NAMALWA (cell line): Measurements from ENCODE around the gene WIPI1.
"Not testable (repeated sequence)": the region's sequence is repeated elsewhere in the genome, so short reads cannot be mapped to it uniquely, and the experiment has no call there.

Experiments
- DNase-seq: peaks from one replicate; pipeline ENCODE4 v3.0.0-alpha.2; 2015; ENCODE audit warnings: low spot score

Gene WIPI1

DNA sequence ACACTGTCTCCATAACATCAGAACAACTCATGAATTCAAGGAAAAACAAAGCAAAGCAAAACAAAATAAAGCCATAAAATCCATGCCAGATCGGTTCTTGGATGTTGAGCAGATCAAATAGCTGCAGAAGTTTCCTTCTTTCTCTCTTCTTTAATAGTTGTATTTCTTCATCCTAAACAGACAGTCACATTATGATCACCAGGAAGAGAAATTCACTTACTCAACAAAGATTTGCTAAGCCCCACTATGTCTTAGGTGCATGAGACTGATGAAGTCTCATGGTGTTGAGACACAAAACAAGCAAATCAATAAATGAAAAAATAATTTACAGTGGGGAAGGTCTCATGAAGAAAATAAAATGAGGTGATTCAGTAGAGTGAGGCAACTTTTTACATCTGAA lies 72.8 kb downstream of the WIPI1 start:
- DNase-seq, result no peak

DNA sequence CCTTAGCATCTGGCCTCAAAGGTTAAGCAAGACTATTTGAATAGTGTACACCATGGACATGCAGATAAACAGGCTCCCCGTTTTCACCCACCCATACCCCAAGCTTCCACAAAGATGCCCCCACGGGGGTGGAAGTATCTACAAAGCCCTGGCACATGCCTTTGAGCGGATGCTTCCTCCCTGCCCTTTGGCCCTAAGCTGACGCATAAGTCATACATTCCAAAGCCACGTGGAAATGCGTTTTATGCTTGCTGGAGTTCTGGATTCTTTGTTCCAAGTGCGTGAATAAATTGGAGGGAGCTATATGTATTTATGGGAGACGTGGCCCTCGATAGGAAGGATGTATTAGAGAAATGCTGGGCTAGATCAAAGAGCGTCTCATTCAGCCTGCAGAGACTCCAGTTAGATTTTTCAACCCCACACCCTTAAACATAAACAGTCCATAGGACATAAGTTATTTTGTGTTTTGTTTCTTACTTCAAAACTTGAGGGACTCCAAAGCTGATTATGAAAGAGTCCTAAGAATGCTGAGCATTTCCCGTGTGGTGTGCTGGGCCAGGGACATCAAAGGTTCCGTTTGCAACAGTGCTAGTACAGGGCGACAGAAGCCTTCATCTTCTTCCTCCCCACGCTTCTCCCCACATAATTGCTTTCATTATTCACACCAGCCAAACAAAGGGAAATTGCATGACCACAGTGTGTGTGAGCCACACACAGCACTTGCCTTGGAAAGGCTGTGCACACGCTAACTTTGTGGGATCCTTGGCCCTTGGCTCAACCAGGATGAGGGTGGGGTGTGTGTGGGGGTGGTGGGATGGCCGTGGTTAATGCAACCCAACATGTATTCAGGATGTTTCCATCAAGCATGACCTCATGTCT lies 73.6 kb downstream of the WIPI1 start:
- DNase-seq, result no peak

DNA sequence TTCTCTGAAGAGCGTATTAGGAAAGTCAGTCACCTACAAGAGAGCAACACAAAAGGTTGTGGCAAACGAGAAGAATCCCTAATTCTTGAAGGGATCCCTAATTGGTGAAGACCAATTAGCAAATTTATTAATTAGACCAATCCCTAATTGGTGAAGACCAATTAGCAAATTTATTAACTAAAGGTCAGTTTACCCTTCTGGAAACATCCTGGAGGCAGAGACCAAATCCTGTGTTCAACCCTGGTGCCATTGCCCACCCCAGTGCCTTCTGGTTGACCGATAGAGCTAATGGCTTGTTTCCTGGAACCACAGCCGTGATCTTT lies 74.2 kb downstream of the WIPI1 start:
- DNase-seq, result no peak

DNA sequence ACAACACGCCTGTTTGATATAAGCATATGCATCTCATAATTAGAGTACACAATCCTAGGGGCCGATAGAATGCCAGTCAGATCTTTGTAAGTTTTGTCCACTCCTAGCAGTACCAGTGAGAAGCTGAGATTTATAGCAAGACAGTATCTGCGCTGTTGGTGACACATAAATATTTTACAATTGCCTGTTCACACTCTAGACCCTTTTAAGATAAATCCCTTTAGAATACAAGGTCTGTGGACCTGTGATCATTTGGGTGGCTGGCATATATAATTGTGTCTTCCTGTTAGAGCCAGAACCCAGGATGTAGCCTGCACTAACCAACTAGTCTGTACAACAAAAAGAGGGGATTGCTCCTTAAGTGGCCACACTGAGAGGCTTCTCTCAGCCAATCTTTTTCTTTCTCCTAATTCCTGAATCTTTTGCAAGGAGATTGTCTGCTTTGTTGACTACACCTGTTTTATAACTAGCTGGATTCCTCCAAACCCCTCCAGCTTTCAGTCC lies 74.7 kb downstream of the WIPI1 start:
- no peak for DNase-seq

DNA sequence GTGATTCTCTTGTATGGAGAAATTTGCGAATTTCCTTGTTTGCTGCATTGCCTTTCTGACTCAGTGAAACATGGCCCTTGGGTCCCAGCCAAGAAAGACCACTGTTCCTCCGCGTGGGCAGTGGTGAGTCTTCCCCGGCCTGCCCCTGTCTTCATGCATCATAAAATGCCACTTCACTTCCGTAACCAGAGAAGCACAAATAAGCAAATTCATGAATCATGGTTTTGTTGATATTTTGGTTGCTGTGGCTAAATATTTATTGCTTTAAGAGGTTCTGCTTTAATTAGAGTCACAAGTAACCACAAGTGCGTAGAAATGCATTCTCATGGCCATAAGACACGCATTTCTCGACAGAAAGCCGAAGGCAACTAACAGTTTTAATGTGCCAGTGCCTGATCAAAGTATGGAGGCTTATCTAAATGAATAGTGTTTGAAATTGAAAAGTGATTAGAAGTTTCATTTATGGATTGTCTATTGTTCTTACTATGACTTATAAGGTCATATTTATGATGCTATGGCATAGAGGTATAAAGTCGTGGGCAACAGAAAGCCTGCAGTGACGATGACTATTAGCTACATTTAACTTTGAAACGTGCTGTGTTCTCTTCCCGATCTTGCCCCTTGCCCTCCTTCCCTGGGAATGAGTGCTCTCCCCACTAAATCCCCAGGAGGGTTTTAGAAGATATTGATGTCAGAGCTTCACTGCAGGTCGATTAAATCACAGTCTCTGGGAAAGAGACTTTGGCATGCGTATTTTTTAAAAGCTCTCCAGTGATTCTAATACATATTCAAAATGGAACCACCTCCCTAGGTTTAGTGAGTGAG lies 76.0 kb downstream of the WIPI1 start:
- DNase-seq, result no peak

DNA sequence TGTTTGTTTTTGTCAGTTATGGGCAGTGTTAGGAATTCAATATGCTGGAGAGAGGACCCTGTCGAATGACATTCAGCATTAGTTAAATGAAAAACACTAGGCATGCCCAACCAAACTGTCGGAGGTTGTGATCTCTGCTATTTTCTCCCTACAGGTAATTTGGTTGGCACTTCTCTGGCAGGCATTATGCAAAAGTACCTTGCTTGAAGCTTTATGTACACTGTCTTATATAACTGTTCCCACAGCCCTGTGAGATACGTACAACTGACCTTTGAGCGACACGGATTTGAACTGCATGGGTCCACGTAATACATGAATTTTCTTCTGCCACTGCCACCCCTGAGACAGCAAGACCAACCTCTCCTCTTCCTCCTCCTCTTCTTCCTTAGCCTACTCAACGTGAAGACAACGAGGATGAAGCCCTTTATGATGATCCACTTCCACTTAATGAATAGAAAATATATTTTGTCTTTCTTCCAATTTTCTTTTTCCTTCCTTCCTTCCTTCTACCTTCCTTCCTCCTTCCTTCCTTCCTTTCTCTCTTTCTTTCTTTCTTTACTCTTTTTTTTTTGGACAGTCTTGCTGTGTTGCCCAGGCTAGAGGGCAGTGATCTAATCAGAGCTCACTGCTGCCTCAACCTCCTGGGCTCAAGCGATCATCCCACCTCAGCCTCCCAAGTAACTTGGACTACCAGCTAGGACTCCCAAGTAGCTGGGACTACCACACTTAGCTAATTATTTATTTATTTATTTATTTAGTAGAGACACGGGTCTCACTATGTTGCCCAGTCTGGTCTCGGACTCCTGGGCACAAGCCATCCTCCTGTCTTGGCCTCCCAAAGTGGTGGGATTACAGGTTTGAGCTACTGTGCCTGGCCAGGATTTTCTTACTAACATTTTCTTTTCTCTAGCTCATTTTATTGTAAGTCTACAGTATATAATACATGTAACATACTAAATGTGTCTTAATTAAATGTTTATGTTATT lies 77.3 kb downstream of the WIPI1 start:
- no peak for DNase-seq

DNA sequence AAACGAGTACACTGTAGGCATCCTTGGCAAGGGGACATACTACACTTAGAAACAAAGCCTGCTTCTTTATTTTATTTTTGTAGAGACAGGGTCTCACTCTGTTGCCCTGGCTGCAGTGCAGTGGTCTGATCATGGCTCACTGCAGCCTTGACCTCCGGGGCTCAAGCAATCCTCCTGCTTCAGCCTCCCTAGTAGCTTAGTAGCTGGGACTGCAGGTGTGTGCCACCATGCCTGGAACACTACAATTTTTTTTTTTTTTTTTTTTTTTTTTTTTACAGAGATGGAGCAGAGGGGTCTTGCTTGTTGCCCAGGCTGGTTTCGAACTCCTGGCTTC lies 78.2 kb downstream of the WIPI1 start:
- DNase-seq, result no peak

DNA sequence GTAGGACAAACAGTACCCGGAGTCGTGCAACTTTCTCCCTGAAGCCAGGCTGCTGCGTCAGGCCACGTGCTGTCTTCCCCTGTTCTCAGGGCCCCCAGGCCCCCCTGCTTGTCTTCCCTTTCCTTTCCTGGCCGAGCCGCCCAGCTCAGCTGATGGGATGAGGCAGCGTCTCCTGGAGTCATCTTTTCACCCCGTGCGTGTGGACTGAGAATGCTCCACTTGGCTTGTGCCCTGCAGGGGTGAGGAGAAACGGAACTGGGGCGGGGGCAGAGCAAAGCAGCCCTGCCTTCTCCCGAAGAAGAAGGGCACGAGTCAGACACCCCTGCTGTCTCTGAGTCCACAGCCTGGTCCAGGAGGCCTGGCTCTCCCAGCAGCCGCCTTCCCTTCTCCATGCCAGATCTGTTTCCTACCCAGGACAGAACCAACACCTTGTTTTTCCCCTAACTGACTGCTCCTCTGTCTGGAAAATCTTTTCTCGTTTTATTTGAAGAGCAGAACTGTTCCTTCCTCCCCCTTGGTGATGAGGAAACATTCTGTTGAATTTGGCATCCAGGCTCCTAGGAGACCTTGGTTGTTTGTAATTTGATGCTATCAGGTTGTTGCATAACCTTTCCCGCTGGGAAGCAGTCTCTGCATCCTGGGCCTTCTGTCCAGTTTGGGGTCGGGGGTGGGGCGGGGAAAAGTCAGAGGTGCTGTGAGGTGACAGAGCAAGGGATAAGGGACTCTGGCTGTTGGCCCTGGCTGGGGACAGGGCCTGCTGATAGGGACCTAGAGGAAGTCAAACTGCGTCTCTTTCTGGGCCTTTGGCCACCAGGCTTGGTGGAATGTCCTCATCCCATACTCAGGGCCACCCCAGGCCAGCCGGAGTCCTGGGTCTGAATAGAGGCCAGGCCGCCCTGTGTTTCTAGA lies 78.8 kb downstream of the WIPI1 start:
- no peak for DNase-seq

DNA sequence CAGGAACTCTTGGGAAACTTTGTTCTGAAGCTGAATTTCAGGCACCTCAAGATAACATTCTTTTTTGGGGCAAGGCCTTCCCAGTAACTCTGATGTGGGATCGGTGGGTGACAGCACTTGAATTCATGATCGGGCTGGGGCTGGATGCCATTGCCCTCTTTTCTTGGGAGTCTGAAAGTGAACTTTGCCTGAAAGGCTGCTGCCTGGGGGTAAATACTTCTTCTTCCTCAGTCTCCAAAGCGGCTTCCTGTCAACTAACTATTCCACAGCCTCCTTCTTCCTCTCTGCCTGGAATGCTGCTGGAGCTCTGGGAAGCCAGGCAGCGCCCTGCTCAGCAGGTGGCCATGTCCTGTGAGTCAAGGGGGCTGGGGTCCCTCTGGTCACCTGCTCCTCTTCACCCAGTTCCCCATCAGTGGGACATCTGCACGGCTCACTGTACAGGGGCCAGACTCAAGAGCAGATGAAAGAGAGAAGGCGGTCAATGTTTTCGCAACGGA lies 79.5 kb downstream of the WIPI1 start:
- DNase-seq, result no peak

DNA sequence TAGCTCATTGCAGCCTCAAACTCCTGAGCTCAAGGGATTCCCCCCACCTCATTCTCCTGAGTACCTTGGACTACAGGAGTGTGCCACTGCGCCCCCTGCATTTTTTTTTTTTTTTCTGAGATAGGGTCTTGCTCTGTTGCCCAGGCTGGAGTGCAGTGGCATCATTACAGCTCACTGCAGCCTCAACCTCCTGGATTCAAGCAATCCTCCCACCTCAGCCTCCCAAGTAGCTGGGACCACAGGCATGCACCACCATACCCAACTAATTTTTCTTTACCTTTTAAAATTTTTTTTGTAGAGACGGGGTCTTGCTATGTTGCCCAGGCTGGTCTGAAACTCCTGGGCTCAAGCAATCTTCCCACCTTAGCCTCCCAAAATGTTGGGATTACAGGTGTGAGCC lies 81.1 kb downstream of the WIPI1 start:
- not testable (repeated sequence) for DNase-seq

DNA sequence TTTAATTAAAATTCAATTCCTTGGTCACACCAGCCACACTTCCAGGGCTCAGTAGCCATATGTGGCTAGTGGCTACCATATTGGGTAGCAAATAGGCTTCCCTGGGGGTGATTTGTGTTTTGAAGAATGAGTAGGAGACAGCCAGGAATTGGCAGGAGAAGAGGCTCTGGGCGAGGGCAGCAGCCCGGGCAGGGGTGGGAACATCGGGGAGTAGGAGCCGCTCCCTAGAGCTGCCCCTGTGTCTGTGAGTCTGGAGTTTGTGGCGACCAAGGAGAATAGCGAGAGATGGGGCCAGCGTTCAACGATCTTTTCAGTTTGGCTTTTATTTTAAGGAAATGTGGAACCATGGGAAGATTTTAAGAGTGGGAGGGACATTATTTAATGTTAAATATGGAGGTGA lies 81.7 kb downstream of the WIPI1 start:
- no peak for DNase-seq
